Prostate gland (tissue), 2 donors: ENCODE measurements around the gene MKRN2. TPM values are rescaled to one million over a fixed set of nuclear protein-coding genes. Genes with fewer than 3 reads are reported as not detected.
A peak's percentile ranks its signal among the peaks of the same experiment; 100 is the strongest.

Experiments used
- DNase-seq: peaks from one replicate; pipeline ENCODE4 v3.0.0-alpha.2; 2019; ENCODE audit warnings: low spot score
- H3K27ac ChIP-seq, 2 donors: fragments of 200-600 bp; sonication (generic); 2 replicates each; pipeline ENCODE4 v1.5.1; 2017 to 2019
- H3K27me3 ChIP-seq: fragments of 200-600 bp; sonication (generic); replicated peaks from 2 replicates; pipeline ENCODE4 v1.5.1; 2019; ENCODE audit not compliant: insufficient read depth
- H3K36me3 ChIP-seq, 2 donors: fragments of 200-600 bp; sonication (generic); 1 replicate in 1 of 2; 2 replicates in 1 of 2; pipeline versions ENCODE4 v1.5.1 to v1.8.1; 2017 to 2019
- H3K4me1 ChIP-seq: fragments of 200-600 bp; sonication (generic); replicated peaks from 2 replicates; pipeline ENCODE4 v1.5.1; 2019
- H3K4me3 ChIP-seq, 2 donors: fragments of 200-600 bp; sonication (generic); 2 replicates each; pipeline ENCODE4 v1.5.1; 2017 to 2019
- H3K9me3 ChIP-seq: fragments of 200-600 bp; sonication (generic); 2 replicates; pipeline ENCODE4 v1.5.1; 2017
- CTCF ChIP-seq, 4 experiments: fragments of 200-600 bp in 2 of 4; fragments of 450-650 bp in 2 of 4; sonication (generic) in 2 of 4; IDR thresholded peaks; 1 replicate in 3 of 4; 2 replicates in 1 of 4; pipeline ENCODE4 v1.5.1; 2016 to 2019; ENCODE audit warnings: antibody characterized with exemption in 4 of 4, mild to moderate bottlenecking in 2 of 4, moderate library complexity in 2 of 4
- POLR2A ChIP-seq: fragments of 450-650 bp; IDR thresholded peaks from one replicate; pipeline ENCODE4 v1.6.1; 2016; ENCODE audit warnings: antibody characterized with exemption, mild to moderate bottlenecking
- POLR2AphosphoS5 ChIP-seq: sonication (generic); formaldehyde crosslinking; IDR thresholded peaks from one replicate; pipeline ENCODE4 v1.6.1; 2017; ENCODE audit warnings: antibody characterized with exemption
- WGBS: methylation state at CpG from one replicate; pipeline ENCODE4 v1.1.5; 2018; 5-methylcytosine and 5-hydroxymethylcytosine counted together
- intact Hi-C: fragments of 100-400 bp; cut with DNase I; formaldehyde crosslinking; loops from one replicate; pipeline ENCODE4 v1.14.2; 2022
- total RNA-seq, 2 donors: library from RNA; depleted of rRNA; stranded (reverse); fragments of >200 nt; gene quantifications; one replicate each; pipeline ENCODE4 v1.1.0, GENCODE V29; 2016

Gene MKRN2
- total RNA-seq, 2 donors from 2014 or later, result 22.2 to 54.5 TPM

GRCh38 chr3:12549971-12550760 lies 6.7 kb upstream of the MKRN2 start:
- Histone ChIP-seq H3K4me1 (peaks cover 4% of the 10 kb centered on the region), H3K27ac (no peak overlapping the region), H3K4me3 (no peak overlapping the region), H3K36me3 (no peaks in the 10 kb centered on the region), H3K9me3 (no peaks in the 10 kb centered on the region), H3K27me3 (peaks cover 12% of the 10 kb centered on the region)
- WGBS, result 55% methylated on average over 7 of the region's 7 CpGs
- TF ChIP-seq POLR2A (no peak), CTCF (IDR thresholded peaks at IDR 0.05) (no peak), POLR2AphosphoS5 (no peak)
- intact Hi-C loops, result loop anchor here (10.0 kb wide), 1 partner anchor 285 kb away; no protein-coding TSS in a partner anchor
- no peak for DNase-seq

GRCh38 chr3:12553921-12554391 lies 2.9 kb upstream of the MKRN2 start:
- H3K36me3 ChIP-seq, result no peaks in the 10 kb centered on the region
- TF ChIP-seq POLR2AphosphoS5, result no peak
- no peak for TF ChIP-seq CTCF (IDR thresholded peaks at IDR 0.05)
- TF ChIP-seq POLR2A, result no peak
- H3K4me3 ChIP-seq, result peak overlapping the region; percentile 14 to 23
- H3K27me3 ChIP-seq, result peaks cover 12% of the 10 kb centered on the region
- WGBS, result 2% methylated on average over 26 of the region's 26 CpGs
- peaks cover 4% of the 10 kb centered on the region for H3K4me1 ChIP-seq
- no peak for DNase-seq
- no peak overlapping the region for H3K27ac ChIP-seq
- intact Hi-C loops, result loop anchor here (10.0 kb wide), 1 partner anchor 281 kb away; no protein-coding TSS in a partner anchor
- H3K9me3 ChIP-seq, result no peaks in the 10 kb centered on the region

DNA sequence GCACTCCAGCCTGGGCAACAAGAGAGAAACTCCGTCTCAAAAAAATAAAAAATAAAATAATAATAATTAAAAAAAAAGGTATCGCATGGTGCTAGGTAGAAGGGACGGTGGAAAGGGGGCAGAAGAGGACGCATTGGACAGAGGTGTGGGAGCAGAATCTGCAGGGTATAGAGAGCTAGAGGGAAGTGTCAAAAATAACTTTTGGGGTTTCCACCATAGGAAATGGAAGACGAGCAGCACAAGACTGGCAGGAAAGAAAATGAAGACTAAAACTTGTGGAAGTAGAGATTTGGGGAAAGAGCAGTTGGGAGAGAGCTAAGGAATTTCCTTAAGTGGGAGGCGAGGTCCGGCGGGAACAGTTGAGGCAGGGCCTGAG lies 585 bp upstream of the MKRN2 start:
- Histone ChIP-seq H3K4me3 (peak overlapping the region; percentile 83 to 86), H3K36me3 (no peaks in the 10 kb centered on the region), H3K27me3 (peaks cover 12% of the 10 kb centered on the region), H3K4me1 (peaks cover 4% of the 10 kb centered on the region), H3K9me3 (no peaks in the 10 kb centered on the region), H3K27ac (peak overlapping the region; percentile 90)
- intact Hi-C loops, result loop anchor here (5.0 to 10.0 kb wide), 3 partner anchors 69 to 278 kb away; partner anchors contain the start of gene RAF1
- WGBS, result 2% methylated on average over 8 of the region's 8 CpGs
- DNase-seq, result no peak
- TF ChIP-seq CTCF (IDR thresholded peaks at IDR 0.05) (no peak), POLR2AphosphoS5 (no peak), POLR2A (no peak)

- DNase-seq, result no peak
- peaks cover 12% of the 10 kb centered on the region for H3K27me3 ChIP-seq
- H3K9me3 ChIP-seq, result no peaks in the 10 kb centered on the region
- H3K4me3 ChIP-seq, result peak overlapping the region; percentile 83 to 86
- WGBS, result 1% methylated on average over 18 of the region's 18 CpGs
- H3K4me1 ChIP-seq, result peaks cover 4% of the 10 kb centered on the region
- peak overlapping the region; percentile 90 for H3K27ac ChIP-seq
- no peak for TF ChIP-seq CTCF (IDR thresholded peaks at IDR 0.05)
- no peak for TF ChIP-seq POLR2A
- no peak for TF ChIP-seq POLR2AphosphoS5
- H3K36me3 ChIP-seq, result no peaks in the 10 kb centered on the region
- intact Hi-C loops, result loop anchor here (5.0 to 10.0 kb wide), 3 partner anchors 70 to 277 kb away; partner anchors contain the start of gene RAF1
Observed at GRCh38 chr3:12557473-12558100, 700 bp downstream of the MKRN2 start.
